NCI-H1694 (cell line): Measurements from ENCODE around the gene FAM20A.
"Not testable (repeated sequence)": the region's sequence is repeated elsewhere in the genome, so short reads cannot be mapped to it uniquely, and the experiment has no call there.

Source experiments
- DNase-seq: peaks from one replicate; lab custom pipeline; 2025; lab: John Stamatoyannopoulos, UW

Gene FAM20A

DNA sequence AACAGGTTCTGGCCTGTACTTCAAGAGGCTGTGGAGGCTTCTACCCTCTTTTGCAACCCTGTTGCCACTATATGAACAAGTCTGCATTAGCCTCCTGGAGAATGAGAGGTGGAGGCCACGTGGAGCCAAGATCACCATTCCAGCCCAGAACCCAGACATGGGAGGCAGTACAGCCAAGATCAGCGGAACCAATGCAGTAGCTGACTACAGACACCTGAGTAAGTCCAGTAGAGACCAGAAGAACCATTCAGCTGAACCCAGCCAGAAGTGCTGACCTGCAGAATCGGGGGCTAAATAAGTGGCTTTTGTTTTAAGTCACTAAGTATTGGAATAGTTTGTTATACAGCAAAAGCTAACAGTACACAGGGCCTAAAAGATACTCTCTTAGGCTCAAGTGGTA, 12.1 kb downstream of the FAM20A start:
- DNase-seq: no peak

DNA sequence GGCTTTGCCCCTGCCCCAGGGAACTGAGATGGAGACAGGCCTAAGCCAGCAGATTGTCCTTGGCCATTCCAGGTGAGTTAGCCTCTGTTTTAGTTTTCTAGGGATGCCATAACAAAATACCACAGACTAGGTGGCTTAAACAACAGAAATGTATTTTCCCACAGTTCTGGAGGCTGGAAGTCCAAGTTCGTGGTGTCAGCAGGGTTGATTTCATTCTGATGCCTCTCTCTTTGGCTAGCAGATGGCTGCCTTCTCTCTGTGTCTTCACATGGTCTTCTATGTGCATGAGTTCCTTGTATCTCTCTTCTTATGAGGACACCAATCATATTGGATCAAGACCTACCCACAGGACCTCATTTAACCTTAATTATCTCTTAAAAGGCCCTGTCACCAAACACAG, 12.8 kb downstream of the FAM20A start:
- no peak for DNase-seq

DNA sequence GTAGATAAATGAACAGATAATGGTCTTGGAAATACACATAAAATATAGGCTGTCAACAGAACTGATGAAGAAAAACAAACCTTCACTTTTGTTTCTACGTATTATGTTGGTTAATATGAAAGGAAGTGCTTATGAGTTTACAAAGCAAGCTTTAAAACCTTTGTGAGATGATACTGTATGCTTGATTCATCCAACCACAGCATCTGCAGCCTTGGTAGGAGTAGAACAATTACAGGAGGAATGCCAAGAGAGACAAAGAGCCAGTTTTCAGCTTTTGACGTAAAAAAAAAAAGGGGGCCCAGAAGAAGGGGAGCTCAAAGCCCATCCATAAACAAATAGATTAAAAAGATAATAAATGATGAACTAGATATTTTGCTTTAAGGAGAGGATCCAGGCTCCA, 13.3 kb downstream of the FAM20A start:
- DNase-seq: no peak

DNA sequence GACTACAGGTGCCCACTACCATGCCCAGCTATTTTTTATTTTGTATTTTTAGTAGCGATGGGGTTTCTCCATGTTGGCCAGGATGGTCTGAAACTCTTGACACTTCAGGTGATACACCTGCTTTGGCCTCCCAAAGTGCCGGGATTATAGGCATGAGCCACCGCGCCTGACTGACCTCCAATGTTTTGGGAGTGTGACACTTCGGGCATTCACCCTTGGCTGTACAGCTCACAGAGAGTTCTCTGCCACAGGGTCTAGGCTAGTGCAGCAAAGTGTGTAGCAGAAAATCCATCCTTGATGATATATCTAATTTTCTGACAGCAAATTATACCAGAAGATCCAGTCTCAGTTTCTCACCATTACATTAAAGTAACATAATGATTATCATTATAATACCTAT, 14.1 kb downstream of the FAM20A start:
- DNase-seq: no peak

DNA sequence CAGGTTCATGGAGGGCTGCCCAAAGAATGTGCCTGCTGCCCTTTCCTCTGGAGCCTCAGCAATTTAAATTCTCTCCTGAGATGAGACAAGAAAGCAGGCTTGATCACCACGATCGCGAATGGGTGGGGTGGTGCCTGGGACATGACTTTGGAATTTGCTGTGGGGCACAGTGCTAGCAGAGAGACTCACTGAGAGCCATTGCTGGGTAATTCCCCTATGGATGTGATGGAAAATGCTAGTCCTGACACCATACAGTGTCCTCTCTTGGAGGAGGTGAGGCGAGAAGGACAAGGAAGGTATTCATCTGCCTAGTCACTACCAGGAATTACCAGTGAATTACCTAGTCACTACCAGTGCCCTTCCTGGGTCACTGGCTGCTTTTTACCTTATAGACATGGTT, 15.5 kb downstream of the FAM20A start:
- no peak for DNase-seq

DNA sequence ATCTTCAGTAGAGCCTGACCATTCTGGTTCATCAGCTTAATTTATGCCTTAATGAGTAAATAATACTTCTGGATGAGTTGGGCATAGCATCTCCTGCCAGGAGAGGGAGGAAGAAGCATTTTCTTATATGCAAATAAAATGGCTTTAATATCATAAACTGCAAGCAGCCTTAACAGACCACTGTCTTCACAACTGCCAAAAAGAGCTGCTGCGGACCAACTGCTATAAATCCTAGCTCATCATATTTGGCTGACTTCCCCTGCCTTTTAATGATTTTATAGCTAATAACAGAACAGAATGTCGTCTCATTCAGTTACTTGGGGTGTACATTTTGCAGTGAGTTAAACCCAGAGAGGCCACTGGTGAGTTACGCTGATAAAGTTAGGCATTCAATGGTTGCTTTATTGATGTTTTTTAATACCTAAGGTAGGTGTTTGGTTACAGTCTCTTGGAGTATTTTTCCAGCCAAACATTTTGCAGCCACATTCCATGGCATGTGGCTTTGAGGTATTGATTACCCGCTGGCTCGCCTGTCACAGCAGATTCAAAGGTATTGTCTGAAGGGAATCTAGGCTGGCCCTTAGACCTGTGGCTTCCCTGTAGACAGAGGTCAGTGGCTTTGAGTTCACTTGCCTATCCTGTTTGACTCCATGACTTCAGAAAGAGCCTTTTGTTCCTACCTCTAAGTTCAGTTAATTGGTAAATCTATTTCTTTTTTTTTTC, 16.4 kb downstream of the FAM20A start:
- DNase-seq: no peak

DNA sequence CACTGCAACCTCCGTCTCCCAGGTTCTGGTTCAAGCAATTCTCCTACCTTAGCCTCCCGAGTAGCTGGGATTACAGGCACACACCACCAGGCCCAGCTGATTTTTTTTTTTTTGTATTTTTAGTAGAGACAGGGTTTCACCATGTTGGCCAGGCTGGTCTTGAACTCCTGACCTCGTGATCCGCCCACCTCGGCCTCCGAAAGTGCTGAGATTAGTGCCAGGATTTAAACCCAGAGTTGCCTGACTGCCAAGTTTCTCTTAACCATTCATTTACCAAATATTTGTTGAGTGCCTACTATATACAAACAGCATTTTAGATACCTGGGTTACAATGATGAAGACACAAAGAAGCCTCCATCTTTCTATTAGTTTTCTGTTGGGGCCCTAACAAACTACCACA, 18.3 kb downstream of the FAM20A start:
- DNase-seq: not testable (repeated sequence)

DNA sequence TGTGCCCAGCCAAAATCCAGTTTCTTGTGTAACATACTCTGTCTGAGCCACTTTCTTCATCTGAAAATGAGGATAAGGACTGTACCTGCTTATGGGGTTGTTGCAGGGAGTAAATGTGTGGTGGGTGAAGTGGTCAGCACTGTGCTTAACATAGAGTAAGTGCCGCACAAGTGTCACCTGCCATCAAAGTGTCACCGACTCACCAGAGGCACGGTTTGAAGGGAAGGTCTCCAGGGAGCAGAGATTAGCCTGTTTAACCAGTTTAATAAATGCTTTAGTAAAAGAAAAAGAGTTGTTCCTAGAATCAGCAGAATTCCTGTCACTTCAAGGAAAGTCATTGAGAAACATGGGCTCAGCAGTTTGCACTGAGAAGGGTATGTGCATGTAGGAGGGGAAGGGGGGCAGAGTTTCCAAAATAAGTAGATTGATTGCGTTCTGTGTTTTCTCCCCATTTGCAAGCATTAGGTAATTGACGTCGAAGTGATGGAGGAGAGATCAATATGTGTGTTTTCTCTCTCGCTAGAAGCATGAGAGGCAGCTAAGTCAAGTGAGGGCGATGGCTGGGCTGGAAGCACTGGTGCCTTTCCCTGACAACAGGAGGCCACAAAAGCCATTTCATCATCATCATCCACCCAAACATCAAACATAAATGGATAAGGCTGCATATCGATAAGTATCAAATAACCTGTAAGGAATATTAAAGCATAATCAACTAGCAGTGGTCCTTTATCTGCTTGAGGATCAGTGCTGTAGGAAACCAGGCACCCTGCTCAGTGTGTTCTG, 19.1 kb downstream of the FAM20A start:
- DNase-seq: no peak

DNA sequence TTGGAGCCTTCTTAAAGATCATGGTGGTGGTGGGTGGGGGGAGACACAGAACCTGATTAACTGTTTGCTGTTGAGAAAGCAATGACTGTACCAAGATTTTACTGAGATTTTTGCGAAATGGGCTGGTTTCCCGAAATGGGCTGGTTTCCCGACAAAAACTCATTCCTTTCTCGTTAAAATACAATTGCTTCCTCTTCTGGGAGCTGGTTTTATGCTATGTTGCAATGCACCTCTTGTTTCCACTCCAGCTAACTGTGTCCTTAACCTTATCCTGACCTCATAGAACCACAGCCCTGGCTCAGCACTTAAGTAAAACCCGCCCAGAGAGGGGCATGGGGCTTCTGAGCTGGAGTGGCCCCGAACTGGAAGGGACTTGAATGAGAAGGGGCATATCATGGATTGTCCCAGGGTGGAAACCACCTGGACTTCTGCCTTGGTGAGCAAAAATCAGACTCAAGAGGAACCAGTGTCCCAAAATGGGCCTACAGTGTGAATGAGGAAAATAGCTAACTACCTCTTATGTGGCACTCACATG, 20.9 kb downstream of the FAM20A start:
- DNase-seq: no peak

DNA sequence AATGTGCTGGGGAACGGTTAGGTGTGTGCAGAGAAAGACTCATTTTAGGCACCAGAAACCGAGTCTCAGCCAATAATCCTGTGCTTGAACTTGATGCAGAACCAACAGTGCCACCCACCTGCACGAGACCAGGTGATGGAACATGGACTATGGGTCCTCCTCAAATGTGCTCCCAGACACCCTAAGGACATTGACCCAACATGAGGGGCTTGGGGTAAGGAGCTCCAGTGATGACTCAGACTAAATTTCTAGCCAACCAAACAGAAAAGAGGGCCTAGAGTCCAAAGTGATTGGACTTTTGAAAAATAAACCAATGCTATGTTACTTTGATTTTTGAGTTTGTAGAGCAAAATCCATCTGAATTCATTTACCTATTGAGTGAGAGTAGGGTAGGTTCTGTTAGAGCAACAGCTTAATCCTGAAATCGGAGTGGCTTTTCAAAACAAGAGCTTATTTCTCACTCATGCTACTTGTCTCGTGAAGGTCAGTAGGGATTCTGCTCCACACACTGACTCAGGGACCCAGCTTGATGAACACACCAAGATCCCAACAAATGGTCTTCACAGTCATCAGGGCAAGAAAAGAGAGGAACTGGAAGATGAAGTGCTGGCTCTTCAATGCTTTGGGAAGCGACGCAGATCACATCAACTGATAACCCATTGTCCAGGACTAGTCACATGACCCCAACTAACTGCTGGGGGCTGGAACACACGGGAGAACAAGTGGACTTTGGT, 21.8 kb downstream of the FAM20A start:
- no peak for DNase-seq

DNA sequence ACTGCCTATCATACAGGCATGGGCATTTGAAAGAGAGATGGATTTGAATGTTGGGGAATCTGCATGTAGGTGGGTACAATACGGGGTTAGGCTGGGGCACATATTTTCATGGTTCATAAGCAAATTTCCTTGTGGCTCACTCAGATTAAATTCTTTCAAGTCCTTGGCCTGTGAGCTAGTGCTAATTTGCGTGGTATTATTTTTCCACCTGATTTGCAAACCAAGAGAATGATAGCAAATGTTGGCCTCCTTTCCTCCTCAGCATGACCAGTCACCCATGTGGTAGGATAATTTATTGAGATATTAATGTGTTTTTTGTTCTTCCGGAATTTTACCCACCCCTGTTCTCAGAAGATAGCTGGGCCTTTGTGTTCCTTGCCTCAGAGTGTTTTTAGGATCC, 22.9 kb downstream of the FAM20A start:
- DNase-seq: no peak

DNA sequence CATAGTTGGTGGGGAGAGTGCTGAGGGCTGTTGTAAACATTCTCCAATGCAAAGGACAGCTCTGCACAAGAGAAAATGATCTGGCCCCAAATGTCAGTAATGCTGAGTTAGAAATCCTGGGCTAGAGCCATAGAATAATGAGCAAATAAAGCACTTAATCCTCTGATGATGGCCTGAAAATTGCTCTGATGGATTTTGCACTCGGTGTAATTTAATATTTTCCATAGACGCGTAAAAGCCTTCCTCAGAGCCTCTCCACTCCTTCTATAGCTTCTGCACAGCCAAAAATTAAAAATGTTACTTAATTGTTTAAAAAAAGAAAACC, 23.7 kb downstream of the FAM20A start:
- no peak for DNase-seq

DNA sequence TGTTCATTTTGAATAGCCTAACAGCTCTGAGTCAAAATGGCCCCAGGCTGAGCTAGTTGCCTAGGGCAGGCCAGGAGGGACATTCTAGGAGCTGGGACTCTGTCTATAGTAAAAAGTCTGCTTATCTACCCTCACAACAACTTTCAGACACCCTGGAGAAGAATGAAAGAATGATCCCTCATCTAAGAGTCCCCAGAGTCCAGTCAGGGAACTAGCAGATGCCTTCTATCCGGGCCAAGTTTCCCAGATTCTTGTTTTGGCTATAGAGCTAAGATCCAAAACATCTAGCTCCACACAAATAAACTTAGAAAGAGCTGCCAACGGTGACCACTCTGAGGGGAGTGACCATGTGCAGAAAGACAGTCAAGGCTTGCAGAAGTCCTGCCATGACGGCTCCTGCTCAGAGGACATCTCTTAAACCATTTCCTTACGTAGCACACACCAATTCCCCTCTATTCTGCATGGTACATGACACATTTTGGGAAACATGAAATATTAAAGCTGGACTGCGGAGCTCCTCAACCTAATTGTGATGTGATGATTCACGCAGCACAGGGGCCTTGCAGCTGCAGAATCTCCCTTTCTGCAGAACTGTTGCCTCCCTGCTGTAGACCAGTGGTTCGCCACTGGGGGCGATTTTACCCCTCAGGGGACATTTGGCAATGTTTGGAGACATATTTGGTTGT, 24.2 kb downstream of the FAM20A start:
- DNase-seq: no peak

DNA sequence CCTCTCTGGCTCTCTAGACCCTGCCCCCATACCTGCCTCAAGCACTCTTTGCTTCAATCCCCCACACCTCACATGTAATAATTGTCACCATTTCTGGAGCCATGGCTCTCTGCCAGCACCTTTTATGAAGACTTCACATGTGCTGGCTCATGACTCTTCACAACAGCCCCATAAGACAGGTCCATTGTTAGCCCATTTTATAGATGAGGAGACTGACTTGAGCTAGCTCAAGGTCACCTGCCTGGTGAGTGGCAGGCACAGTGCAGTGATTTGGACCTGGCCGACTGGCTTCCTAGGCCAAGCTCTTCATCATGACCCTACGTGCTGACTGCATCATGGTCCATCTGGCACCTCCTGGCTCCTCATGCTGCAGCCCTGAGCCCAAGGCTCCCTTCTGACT, 25.0 kb downstream of the FAM20A start:
- DNase-seq: no peak

DNA sequence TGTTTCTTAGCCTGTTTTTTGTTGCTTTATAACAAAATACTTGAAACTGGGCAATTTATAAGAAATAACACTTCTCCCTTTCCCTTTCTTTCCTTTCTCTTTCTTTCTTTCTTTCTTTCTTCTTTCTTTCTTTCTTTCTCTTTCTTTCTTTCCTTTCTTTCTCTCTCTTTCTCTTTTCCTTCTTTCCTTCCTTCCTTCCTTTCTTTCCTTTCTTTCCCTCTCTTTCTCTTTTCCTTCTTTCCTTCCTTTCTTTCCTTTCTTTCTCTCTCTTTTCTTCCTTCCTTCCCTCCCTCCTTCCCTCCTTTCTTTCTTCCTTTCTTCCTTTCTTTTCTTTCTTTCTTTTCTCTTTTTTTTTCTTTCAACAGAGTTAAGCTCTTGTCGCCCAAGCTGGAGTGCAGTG, 27.8 kb downstream of the FAM20A start:
- DNase-seq: no peak

DNA sequence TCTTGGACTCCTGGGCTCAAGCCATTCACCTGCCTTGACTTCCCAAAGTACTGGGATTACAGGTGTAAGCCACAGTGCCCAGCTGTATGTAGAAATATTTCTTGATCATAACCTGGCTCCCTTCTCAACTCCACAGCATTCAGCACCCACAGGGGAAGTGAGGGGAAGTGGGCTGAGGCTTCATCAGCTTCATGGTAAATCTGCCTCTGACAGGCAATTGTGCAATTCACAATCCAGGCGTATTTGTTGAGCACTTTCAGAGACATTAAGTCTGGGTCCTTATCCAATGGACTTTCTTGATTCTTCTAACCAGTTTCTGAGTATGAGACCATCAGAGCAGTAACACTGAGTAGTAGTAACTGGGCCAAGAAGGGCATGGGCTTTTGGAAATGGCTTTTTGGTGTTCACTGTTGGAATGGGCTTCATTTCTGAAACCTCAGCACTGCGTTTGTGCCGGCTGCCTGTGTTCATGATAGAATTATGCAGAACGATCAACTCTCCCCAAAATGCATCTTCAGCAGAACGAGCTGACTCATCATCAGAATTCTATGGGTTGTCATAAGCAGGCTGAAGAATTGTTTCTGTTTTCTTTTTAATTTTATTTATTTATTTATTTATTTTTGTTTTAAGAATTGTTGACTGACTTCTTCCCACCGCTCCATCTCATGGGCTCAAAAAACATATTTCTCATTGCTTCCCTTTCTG, 28.9 kb downstream of the FAM20A start:
- DNase-seq: no peak

DNA sequence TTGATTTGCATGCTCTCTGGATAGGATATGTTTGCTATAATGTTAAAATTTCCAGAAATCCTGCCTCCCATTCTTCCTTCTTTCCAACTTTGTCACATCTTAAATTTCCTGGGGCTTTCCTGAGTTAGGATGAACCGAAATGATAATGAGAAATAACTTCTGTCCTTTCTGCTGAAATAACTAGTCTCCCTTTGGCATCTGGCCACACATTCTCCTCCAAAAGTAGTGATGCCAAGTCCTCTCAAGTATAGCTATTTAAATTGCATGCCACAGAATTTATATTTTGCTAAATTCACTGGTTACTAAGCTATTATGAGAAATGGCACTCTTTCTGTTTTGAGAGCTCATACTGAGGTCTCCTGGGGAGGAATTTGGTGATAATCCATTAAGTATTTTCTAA, 30.6 kb downstream of the FAM20A start:
- no peak for DNase-seq

DNA sequence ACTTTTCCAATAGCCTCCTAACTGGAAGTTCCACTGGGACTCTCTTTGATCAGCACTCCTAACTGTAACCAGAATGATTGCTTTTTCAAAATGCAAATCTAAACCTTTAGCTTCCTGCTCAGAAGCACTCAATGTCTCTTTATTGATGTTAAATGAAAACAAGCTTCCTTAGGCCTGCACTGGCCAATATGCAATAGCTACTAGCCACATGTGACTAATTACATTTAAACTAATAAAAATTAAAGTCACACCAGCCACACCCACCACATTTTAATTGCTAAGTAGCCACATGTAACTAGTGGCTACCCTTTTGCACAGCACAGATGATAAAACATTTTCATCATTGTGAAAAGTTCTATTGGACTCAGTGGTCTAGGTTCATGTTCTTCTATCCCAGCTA, 31.8 kb downstream of the FAM20A start:
- DNase-seq: no peak

DNA sequence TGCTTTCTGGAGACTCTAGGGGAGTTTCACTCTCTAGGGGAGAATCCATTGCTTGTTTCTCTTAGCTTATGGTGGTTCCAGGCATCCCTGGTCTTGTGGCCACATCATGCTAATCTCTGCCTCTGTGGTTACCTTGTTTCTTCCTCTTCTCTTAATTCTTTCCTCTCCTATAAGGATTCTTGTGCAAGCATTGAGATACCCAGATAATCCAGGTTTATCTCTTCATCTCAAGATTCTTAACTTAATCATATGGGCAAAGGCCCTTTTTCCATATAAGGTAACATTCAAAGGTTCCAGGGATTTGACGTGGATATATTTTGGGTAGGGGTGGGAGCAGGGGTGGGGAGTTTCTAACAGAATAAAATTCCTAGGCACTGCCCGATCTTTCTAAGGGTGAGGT, 32.6 kb downstream of the FAM20A start:
- no peak for DNase-seq

DNA sequence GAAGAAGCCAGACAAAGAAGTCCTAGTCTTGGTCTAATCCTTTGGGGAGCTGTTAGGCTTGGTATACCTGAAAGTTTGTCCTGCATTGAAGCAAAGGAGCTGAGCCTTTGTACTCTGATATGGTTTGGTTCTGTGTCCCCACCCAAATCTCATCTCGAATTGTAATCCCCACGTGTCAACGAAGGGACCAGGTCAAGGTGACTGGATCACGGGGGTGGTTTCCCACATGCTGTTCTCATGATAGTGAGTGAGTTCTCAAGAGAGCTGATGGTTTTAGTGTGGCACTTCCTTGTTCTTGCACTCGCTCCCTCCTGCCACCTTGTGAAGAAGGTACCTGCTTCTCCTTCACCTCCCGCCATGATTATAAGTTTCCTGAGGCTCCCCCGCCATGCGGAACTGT, 33.6 kb downstream of the FAM20A start:
- DNase-seq: no peak

DNA sequence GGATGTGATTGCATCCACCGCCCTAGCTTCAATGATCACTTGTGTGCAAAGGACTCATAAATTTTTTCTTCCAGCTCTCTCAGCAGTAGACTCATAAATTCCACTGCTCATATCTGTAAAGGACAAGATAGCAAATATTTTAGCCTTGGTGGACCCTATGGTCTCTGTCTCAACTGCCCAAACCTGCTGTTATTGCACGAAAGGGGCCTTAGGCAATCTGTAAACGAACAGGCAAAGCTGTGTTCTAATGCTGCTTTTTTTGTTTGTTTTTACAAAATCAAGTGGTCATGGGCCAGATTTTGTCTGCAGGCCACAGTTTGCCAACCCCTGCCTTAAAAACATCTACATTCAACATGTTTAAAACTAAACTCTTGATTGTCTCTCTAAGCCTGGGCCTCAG, 34.1 kb downstream of the FAM20A start:
- no peak for DNase-seq

DNA sequence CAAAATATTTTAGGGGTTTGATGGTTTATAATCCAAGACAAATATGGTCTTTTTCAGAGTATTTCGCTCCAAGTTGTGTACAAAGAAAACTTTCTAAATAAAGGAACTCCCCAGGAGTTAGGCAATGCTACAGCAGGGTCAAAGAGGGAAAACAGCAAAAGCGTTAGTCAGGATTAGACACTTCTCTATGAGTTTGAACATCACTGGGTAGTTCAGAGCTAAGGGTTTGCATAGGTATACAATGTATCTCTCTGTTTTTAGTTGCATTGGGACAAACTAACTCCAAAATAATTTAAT, 34.8 kb downstream of the FAM20A start:
- DNase-seq: no peak
